Posterior cingulate gyrus (tissue), 11 donors: Measurements from ENCODE around the gene INF2.
"Not testable (repeated sequence)": the region's sequence is repeated elsewhere in the genome, so short reads cannot be mapped to it uniquely, and the experiment has no call there.

Experiments used
- DNase-seq, 10 donors: peaks; one replicate each; pipeline versions ENCODE4 v3.0.0 to v3.0.0-alpha.2; 2020 to 2021; ENCODE audit warnings: mixed read lengths in 3 of 10
- intact Hi-C: fragments of 100-400 bp; cut with DNase I; formaldehyde crosslinking; loops from one replicate; pipeline ENCODE4 v1.15.1; 2023

INF2 gene

DNA sequence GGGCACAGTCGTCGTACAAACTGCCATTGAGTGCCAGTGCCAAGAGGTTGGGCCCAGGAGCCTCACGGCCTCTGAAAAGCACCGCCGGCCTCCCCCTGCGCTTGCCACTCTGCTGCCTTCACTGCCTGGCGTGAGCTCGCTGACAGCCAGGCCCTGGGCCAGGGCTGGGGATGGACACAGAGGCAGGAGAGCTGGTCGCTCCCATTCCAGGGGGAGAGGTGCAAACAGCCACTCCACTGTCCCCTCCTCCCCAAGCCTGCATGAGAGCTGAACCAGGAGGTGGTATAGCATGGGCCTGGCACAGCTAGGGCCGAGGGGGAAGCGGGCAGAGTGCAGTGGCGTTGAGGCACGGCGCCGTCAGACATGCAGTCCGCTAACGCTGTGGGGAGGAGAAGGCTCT lies 39.2 kb downstream of the INF2 start:
- intact Hi-C loops = no loop called here
- no peak for DNase-seq

DNA sequence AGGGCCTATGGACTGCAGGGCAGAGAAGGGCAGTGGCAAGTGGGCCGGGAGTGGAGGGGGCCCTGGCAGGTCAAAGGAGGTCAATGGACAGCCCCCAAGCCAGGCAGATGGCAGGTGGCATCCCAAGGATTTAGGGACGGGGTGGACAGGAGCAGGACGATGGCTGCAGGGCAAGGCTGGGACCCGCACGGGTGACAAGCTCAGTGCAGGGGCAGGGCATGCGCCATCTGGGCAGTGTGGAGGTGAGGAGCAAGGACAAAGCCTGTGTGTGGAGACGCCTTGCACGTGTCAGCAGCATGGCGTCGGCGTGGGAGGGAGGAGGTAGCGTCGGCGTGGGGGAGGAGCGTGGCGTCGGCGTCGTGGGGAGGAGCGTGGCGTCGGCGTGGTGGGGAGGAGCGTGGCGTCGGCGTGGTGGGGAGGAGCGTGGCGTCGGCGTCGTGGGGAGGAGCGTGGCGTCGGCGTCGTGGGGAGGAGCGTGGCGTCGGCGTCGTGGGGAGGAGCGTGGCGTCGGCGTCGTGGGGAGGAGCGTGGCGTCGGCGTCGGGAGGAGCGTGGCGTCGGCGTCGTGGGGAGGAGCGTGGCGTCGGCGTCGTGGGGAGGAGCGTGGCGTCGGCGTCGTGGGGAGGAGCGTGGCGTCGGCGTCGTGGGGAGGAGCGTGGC lies 39.9 kb downstream of the INF2 start:
- intact Hi-C loops, DNase-seq: not testable (repeated sequence)

DNA sequence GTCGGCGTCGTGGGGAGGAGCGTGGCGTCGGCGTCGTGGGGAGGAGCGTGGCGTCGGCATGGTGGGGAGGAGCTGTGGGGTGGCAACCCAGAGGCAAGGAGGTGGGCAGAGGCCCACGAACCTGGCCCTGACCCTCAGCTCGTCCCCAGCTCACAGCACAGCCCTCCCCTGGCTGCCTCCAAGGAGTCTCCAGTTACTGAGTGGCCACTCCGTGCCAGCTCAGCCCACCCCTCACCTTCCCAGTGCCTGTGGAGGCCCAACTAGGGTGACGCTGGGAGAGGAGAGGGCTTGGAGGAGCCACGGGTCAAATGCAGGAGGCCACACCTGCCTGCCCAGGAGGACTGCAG lies 40.4 kb downstream of the INF2 start:
- intact Hi-C loops = no loop called here
- no peak for DNase-seq

DNA sequence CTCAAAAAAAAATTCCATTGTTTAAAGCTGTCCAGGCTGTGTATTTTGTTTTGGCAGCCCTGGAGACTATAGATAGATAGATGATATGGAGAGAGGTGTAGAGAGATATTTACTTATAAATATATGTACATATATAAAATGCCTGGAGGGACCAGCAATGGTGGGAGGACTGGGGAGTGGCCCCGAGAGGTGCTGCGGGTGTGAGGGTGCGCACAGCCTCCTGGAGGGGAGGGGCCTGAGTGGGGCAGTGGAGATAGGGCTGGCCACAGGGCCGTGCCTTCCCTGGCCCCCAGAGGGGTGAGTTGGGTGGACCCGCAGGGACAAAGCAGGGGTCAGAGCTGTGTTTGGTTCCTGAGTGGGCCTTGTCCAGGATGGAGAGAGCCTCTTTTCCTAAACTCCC lies 41.1 kb downstream of the INF2 start:
- intact Hi-C loops = no loop called here
- no peak for DNase-seq

DNA sequence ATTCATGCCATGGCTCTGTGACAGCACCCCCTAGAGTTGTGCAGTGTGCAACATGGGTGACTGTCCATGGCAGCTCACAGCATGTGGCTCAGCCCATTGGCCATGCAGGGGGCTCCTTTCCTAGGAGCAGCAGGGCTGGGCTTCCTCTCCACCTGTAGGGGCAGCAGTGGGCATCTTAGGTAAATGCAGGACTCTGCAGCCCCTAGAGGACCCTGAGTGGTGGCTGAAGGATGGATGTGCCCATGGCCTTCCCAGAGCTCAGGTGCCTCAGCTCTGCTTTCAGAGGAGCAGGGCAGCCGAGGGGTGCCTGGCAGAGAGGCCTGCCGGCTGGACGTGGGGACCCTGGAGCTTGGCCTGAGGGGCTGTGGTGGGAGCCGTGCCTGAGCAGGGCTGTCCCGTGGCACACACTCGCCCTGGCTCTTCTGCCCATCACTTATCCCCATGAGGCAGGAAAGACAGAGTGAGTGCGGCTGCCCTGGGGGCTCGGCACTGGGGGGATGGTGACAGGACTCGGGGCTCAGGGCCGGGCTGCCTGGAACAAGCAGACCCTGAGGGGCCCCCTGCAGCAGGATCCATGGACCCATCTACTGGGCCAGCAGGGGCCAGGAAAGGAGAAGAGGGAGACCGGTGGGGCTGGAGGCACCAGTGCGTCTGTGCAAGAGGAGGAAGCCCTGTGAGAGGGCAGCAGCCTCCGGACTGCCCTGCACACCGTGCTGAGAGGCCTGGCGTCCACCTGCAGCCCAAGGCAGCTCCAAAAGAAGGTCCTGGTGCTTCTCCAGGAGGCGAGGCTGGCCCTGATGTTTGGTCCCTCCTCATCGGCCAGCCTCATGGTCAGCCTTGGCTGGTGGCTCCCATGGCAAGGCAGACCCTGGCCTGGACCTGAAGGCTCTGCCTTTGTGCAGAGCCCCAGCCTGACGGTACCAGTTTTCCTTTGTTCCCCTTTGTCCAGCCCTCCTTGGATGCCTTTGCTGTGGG lies 42.2 kb downstream of the INF2 start:
- DNase-seq = no peak
- intact Hi-C loops = no loop called here

DNA sequence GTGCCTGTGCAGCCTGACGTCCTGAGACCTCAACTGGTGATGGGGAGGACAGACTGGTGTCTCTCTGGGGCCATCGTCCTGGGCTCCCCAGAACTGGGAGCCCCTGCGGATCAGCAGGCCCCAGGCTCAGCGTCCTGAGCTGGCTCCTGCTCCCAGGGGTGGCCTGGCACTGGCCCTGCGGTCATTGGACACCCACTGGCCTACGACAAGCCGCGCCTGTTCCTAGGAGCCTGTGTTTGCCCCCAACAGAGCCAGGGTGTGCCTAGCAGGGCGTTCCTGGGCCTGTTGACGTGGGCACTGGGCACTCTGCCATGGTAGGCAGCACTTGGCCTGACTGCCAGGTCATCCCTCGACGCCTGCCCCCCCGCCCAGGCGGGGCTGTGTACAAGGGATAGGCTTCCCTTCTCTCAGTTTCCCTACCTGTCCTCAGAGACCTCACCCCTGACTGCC lies 43.0 kb downstream of the INF2 start:
- no peak for DNase-seq
- intact Hi-C loops = no loop called here

DNA sequence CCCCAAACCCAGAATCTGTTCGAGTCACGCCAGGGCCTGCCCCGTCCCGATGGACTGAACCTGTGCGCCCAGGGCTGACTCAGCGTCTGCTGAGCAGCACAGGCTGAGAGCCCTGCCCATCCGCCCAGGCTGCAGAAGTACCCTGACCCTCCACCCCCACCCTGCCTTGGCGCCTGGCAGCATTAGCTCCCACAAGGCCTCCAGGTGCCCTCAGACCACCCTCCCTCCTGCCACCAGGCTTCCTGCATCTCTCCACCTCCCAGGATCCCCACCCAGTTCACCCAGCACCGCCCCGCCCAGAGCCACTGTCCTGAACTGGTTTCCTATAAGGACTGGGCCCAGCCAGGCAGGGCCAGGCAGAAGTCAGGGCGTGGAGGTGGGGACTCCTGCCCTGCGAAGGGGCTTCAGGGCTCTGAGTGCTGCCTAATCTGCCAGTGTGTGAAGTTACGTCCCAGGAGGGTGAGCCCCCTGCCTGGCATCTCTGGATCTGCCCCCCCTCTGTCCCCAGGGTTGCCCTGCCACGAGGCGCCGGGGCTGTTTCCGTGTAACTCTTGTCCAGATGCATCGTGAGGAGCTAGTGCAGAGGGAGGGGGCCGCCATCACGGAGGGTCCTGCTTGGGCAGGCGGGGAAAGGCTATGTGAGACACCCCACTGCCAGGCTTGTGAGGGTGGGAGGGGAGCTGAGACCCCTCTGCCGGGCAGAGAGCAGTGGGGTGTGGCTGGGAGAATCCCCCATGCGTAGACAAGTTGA lies 43.7 kb downstream of the INF2 start:
- intact Hi-C loops = no loop called here
- DNase-seq = no peak

DNA sequence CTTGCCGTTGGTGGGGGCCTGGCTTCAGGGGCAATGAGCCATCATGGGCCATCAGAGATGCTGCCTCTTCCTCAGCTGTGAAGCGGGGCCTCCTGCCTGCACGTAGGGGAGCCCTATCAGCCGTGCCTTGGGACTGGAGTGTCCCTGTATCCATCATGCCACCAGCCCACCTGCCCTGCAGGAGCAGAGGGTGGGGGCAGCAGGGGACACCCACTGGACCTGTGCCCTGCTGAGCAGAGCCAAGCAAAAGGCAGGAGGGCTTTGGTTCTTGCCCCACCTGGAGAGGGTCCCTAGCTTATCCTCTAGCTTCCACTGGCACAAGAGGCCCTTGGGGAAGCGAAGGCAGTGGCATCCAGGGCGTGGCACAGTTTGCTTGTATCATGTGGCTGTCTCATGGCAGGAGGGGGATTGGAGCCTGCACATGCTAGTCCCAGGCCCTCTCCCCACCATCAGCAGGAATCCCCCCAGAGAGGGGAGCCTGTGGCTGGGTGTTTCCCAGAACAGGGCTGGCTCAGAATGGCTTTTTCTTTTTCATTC lies 44.7 kb downstream of the INF2 start:
- DNase-seq = no peak
- intact Hi-C loops = no loop called here

DNA sequence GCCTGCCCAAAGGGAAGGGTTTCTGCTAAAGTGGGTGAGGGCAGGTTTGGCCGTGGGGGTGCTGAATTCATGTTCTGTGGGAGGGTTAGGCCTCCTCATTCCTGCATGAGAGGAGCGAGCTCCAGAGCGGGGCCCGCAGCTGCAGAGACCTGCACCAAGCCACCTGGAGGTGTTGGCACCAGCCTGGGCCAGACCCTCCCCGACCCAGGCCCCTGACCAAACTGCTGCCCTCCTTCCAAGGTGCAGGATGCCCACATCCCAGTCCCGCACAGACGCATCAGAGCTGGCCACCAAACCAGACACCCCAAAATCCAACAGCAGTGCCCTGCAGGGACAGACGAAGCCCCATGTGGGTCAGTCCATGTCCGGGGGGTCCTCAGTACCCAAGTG lies 45.2 kb downstream of the INF2 start:
- intact Hi-C loops = no loop called here
- DNase-seq = no peak

DNA sequence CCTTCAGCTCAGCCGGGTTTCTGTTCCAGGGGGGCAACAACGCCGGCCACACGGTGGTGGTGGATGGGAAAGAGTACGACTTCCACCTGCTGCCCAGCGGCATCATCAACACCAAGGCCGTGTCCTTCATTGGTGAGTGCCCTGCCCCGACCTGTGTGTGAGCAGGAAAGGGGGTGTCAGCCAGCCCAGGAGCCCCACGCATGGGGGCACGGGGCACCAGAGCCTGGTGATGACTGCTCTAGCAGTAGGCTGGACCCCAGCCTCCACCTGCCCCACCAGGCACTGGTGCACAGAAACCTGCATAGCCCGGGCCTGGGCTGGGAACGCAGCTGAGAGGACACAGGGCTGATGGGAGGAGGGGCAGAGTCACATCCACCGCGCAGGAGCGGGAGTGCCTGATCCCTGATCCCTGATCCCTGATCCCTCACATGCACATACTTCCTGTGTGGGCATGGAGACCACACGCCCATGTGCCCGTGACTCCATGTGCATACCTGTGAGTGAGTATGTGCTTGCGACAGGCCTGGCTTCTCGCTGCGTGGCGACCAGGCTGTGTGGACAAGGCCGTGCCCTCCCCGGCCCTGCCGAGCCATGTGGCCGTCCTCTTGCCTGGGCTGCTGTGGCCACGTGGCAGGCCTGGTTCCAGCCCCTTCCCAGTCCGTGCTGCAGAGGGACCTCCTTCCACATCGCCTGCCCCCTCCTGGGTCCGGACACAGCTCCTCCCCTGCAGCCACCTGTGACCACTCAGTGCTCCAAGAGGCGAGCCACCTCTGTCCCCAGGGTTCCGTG lies 45.8 kb downstream of the INF2 start:
- intact Hi-C loops = no loop called here
- DNase-seq = no peak

DNA sequence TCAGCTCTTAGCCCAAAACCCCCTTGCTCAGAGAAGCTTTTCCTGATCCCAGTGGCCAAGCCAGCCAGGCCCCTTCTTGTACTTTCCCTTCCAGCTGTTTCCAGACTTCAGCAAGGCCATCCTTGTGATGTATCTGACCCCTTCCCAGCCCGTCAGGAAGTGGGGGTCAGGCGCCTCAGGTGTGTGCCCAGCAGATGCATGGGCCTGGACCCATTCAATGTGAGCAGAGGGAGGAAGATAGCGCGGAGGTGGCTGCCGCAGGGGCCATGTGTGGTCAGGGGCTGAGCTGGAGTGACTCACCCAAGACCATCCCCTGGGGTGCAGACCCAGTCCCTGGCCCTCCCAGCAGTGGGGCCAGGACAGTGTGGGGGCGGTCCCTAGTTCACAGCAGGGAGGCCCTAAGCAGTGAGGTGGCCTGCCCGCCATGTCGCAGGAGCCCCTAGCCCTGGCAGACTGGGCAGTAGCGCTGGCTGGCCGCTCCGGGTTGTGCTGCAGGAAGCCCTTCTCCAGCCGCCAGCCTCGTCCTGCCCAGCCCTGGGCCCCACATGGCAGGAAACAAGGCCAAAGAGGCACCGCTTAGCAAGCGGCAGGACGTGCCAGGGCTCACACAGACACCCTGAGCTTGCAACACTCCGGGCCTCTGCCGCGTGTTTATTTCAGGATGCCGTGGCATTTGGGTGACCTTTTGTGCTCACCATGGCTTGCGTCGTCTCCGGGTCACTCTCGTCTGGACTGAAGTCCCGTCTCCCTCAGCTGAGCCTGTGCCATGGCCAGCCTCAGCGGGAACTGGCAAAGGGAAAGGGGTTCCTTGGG lies 46.6 kb downstream of the INF2 start:
- peak; percentile 38 to 94 (median 69) for DNase-seq
- intact Hi-C loops = no loop called here

DNA sequence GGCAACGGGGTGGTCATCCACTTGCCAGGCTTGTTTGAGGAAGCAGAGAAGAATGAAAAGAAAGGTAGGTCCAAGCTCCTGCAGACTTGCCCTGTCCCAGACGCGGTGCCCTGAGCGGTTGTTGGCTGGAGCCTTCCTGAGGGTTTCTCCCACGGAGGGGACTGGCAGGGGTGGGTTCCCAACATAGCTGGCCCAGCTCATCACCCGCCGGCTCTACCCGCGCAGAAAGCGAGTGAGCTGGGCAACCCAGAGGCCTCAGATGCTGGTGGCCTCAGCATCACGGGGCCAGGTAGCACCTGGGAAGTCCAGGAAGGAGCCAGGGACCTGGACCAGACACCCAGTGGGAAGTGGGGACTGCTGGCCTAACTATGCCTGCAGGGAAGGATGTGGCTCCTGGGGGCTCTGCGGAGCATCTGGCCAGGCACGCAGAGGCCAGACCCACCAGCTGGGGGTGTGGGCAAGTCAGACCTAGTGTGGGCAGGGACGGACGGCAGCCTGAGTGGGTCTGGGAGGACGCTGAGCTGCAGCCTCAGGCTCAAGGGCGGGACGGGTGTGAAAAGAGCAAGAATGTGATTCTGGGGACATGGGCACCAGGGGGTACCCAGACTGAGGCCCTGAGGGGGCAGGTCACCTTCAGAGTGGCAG lies 49.1 kb downstream of the INF2 start:
- intact Hi-C loops = no loop called here
- no peak for DNase-seq

DNA sequence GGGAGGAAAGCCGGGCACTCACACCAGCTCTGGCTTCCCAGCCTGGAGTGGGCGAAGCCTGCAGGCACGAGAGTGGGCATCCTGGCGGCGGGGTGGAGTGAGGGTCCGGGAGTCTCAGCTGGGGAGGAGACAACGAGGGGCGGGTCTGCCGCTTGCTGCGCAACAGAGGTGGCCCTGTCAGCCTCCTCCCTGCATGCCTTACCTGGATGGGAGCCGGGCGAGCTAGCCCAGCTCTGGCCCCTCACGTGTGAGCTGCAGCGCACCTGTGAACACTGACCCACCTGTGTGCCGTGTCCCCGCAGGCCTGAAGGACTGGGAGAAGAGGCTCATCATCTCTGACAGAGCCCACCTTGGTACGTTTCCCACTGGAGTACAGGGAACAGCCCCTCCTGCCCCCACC lies 49.6 kb downstream of the INF2 start:
- DNase-seq = no peak
- intact Hi-C loops = no loop called here

DNA sequence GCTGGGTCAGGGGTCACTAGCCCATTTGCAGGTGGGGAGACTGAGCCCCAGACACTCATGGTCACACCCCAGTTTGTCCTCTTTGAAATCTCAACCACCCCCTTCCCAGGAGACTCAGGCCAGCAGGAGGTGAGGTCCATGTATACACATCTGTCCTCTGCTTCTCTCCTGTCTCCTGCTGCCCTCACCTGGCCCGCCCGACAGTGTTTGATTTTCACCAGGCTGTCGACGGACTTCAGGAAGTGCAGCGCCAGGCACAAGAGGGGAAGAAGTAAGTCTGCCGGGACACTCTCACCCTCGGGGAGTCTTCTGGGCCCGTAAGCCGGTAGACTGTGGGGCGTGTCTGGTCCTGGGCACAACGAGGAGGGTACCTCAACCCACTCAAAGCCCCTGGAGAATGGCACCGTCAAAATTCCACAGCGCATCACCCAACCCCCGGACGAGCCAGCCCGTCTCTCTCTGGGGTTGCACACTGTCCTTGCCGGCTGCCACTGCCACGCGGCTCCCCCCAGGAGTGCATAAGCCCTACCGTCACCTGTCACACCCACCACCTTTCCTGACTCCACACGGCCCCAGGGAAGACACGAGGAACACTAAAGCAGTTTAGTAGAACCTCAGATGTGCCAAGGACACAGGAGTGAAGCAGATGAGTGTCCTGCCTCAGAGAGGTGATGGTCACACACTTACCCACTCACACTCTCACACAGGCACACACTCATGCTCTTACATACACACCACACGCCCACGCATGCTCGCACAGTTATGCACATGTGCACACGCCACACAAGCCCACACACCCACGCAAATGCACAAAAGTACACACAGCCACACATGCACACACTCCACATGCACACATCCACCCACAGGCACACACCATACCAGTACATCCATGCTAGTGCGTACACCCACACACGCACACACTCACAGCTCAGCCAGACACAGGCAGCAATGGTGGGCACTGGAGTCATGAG lies 50.4 kb downstream of the INF2 start:
- intact Hi-C loops = no loop called here
- no peak for DNase-seq

DNA sequence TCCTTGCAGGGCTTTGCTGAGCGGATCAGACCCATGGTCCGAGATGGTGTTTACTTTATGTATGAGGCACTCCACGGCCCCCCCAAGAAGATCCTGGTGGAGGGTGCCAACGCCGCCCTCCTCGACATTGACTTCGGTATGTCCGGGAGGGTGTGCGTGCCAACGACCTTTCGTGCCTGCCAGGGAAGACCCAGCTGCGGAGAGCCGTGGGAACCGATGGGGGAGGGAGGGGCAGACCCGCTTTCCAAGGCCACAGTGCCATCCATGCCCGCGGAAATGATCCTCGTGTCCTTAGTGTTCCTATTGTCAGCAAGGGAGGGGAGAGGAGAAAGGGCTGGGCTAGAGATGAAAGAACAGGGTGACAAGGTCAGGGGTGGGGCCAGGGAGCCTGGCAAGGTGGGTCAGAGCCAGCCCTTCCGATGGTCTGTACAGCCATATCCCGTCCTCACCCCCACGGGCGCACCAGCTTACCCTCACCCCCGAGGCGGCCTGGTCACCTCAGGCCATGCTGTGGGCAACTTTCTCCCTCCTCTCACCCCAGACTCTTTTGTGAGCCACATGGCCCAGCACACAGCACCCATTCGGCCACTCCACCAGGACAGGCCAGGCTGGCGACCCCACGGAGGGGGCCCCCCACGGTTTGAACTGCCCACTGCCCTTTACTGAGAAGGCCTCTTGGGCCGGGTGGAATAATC lies 51.8 kb downstream of the INF2 start:
- DNase-seq = peak in 1 of 10 donors; percentile 48
- intact Hi-C loops = no loop called here

DNA sequence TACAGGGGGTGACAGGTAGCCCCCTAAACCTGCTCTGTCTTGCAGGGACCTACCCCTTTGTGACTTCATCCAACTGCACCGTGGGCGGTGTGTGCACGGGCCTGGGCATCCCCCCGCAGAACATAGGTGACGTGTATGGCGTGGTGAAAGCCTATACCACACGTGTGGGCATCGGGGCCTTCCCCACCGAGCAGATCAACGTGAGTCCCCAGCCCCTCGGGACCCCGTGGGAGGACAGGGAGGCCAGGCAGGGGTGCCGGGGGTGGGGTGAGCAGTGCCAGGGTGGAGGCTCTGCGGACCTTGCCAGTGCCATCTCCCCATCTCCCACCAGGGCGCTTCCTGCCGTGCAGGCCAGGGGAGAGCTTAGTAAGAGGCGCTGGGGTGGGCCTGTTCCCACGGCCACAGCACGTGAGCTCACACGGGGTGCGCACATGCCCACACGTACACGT lies 52.4 kb downstream of the INF2 start:
- DNase-seq = peak in 2 of 10 donors; percentile 60 to 71

More for the DNA sequence above, 52.4 kb downstream of the INF2 start:
- intact Hi-C loops = no loop called here
